TTC549 (cell line): ENCODE results near the gene CELA3A.
"Not testable (repeated sequence)": the region's sequence is repeated elsewhere in the genome, so short reads cannot be mapped to it uniquely, and the experiment has no call there.

Source experiments
- FAIRE-seq: peaks from 2 replicates; lab custom pipeline; 2012; peaks lifted over from hg19 to GRCh38; lab: Jason Lieb, UNC

The CELA3A gene

GRCh38 chr1:21981253-21981652, 20.2 kb upstream of the CELA3A start:
- not testable (repeated sequence) for FAIRE-seq

GRCh38 chr1:21982122-21982521, 19.3 kb upstream of the CELA3A start:
- FAIRE-seq = not testable (repeated sequence)

- not testable (repeated sequence) for FAIRE-seq
These were observed 17.9 kb upstream of the CELA3A start for GRCh38 chr1:21983539-21983938.

- FAIRE-seq = not testable (repeated sequence)
These were observed 15.6 kb upstream of the CELA3A start for GRCh38 chr1:21985893-21986292.

- FAIRE-seq = not testable (repeated sequence)
These were observed 15.1 kb upstream of the CELA3A start for GRCh38 chr1:21986386-21986785.

- FAIRE-seq = not testable (repeated sequence)
These were observed 11.6 kb upstream of the CELA3A start for GRCh38 chr1:21989672-21990393.

- FAIRE-seq = not testable (repeated sequence)
These were observed 9.3 kb upstream of the CELA3A start for GRCh38 chr1:21992186-21992585.

- not testable (repeated sequence) for FAIRE-seq
These were observed 6.7 kb upstream of the CELA3A start for GRCh38 chr1:21994716-21995115.

- FAIRE-seq = not testable (repeated sequence)
These were observed 4.8 kb upstream of the CELA3A start for GRCh38 chr1:21996663-21996970.

GRCh38 chr1:21997891-21998623, 3.4 kb upstream of the CELA3A start:
- FAIRE-seq = not testable (repeated sequence)

GRCh38 chr1:21998624-21999294, 2.7 kb upstream of the CELA3A start:
- FAIRE-seq = not testable (repeated sequence)

GRCh38 chr1:21999645-22000044, 1.8 kb upstream of the CELA3A start:
- not testable (repeated sequence) for FAIRE-seq

GRCh38 chr1:22002461-22002860, 1.0 kb downstream of the CELA3A start:
- not testable (repeated sequence) for FAIRE-seq

- not testable (repeated sequence) for FAIRE-seq
These were observed 1.4 kb downstream of the CELA3A start for GRCh38 chr1:22002875-22003274.

GRCh38 chr1:22003959-22004358, 2.5 kb downstream of the CELA3A start:
- FAIRE-seq = not testable (repeated sequence)

GRCh38 chr1:22005261-22006149, 4.0 kb downstream of the CELA3A start:
- FAIRE-seq = not testable (repeated sequence)

- FAIRE-seq = not testable (repeated sequence)
These were observed 5.3 kb downstream of the CELA3A start for GRCh38 chr1:22006736-22007135.

GRCh38 chr1:22007262-22007661, 5.8 kb downstream of the CELA3A start:
- not testable (repeated sequence) for FAIRE-seq

GRCh38 chr1:22009566-22009965, 8.1 kb downstream of the CELA3A start:
- FAIRE-seq = not testable (repeated sequence)

GRCh38 chr1:22012752-22013151, 11.3 kb downstream of the CELA3A start:
- not testable (repeated sequence) for FAIRE-seq

- FAIRE-seq = not testable (repeated sequence)
These were observed 13.2 kb downstream of the CELA3A start for GRCh38 chr1:22014575-22015206.
